Suprapubic skin (tissue), 4 donors: ENCODE results near the gene PLCL2. TPM values are rescaled to one million over a fixed set of nuclear protein-coding genes. Genes with fewer than 3 reads are reported as not detected.

Experiments
- DNase-seq, 2 donors: peaks; one replicate each; pipeline ENCODE4 v3.0.0-alpha.2; 2019; ENCODE audit warnings: low spot score in 2 of 2
- H3K27ac ChIP-seq: fragments of 200-600 bp; sonication (generic); one replicate; pipeline ENCODE4 v1.5.1; 2019
- H3K27me3 ChIP-seq: fragments of 200-600 bp; sonication (generic); one replicate; pipeline ENCODE4 v1.5.1; 2019
- H3K36me3 ChIP-seq: fragments of 200-600 bp; sonication (generic); one replicate; pipeline ENCODE4 v1.5.1; 2019
- H3K4me1 ChIP-seq: fragments of 200-600 bp; sonication (generic); one replicate; pipeline ENCODE4 v1.5.1; 2019
- H3K4me3 ChIP-seq: fragments of 200-600 bp; sonication (generic); one replicate; pipeline ENCODE4 v1.5.1; 2019; ENCODE audit warnings: mild to moderate bottlenecking
- H3K9me3 ChIP-seq: fragments of 200-600 bp; sonication (generic); one replicate; pipeline ENCODE4 v1.5.1; 2019
- CTCF ChIP-seq, 2 donors: fragments of 200-600 bp in 1 of 2; fragments of 450-650 bp in 1 of 2; sonication (generic) in 1 of 2; IDR thresholded peaks; one replicate each; pipeline ENCODE4 v1.5.1; 2016 to 2019; ENCODE audit warnings: antibody characterized with exemption in 2 of 2, mild to moderate bottlenecking in 1 of 2, moderate library complexity in 1 of 2
- EP300 ChIP-seq: sonication (generic); formaldehyde crosslinking; IDR thresholded peaks from one replicate; pipeline ENCODE4 v1.6.1; 2017; ENCODE audit warnings: antibody characterized with exemption
- POLR2A ChIP-seq, 2 donors: fragments of 450-650 bp; IDR thresholded peaks; one replicate each; pipeline ENCODE4 v1.6.1; 2017; ENCODE audit warnings: antibody characterized with exemption in 2 of 2, mild to moderate bottlenecking in 2 of 2, moderate library complexity in 2 of 2
- POLR2AphosphoS5 ChIP-seq, 3 donors: sonication (generic); formaldehyde crosslinking; IDR thresholded peaks; one replicate each; pipeline ENCODE4 v1.6.1; 2017; ENCODE audit warnings: antibody characterized with exemption in 3 of 3
- WGBS: methylation state at CpG from one replicate; pipeline ENCODE4 v1.1.5; 2018; 5-methylcytosine and 5-hydroxymethylcytosine counted together
- total RNA-seq, 4 donors: library from RNA; depleted of rRNA; stranded (reverse); fragments of >200 nt; gene quantifications; one replicate each; pipeline ENCODE4 v1.1.0, GENCODE V29; 2016

Gene PLCL2
- total RNA-seq, 4 donors from 2014 or later, result 1.5 to 4.2 (median 1.9) TPM

GRCh38 chr3:16904423-16905417 lies 20.0 kb downstream of the PLCL2 start:
- no peak overlapping the region for H3K4me3 ChIP-seq
- TF ChIP-seq POLR2AphosphoS5 (IDR thresholded peaks at IDR 0.05) (no peak), EP300 (no peak), POLR2A (IDR thresholded peaks at IDR 0.05) (no peak), CTCF (IDR thresholded peaks at IDR 0.05) (no peak)
- 83% methylated on average over 4 of the region's 4 CpGs for WGBS
- H3K9me3 ChIP-seq, result no peaks in the 10 kb centered on the region
- H3K4me1 ChIP-seq, result peaks cover 17% of the 10 kb centered on the region
- H3K27me3 ChIP-seq, result no peaks in the 10 kb centered on the region
- no peak for DNase-seq
- H3K27ac ChIP-seq, result no peak overlapping the region
- no peaks in the 10 kb centered on the region for H3K36me3 ChIP-seq

- no peaks in the 10 kb centered on the region for H3K9me3 ChIP-seq
- TF ChIP-seq CTCF (IDR thresholded peaks at IDR 0.05), result no peak
- TF ChIP-seq POLR2A (IDR thresholded peaks at IDR 0.05), result no peak
- no peak for TF ChIP-seq EP300
- no peak for TF ChIP-seq POLR2AphosphoS5 (IDR thresholded peaks at IDR 0.05)
- WGBS, result 78% methylated on average over 1 of the region's 1 CpG
- H3K27me3 ChIP-seq, result no peaks in the 10 kb centered on the region
- H3K36me3 ChIP-seq, result no peaks in the 10 kb centered on the region
- no peak overlapping the region for H3K4me3 ChIP-seq
- no peak overlapping the region for H3K27ac ChIP-seq
- peaks cover 17% of the 10 kb centered on the region for H3K4me1 ChIP-seq
- no peak for DNase-seq
Measured at GRCh38 chr3:16905704-16906103, 20.9 kb downstream of the PLCL2 start.

- 11% methylated on average over 2 of the region's 2 CpGs for WGBS
- no peaks in the 10 kb centered on the region for H3K36me3 ChIP-seq
- H3K9me3 ChIP-seq, result no peaks in the 10 kb centered on the region
- H3K27ac ChIP-seq, result no peak overlapping the region
- no peaks in the 10 kb centered on the region for H3K27me3 ChIP-seq
- H3K4me3 ChIP-seq, result no peak overlapping the region
- TF ChIP-seq POLR2AphosphoS5 (IDR thresholded peaks at IDR 0.05) (no peak), POLR2A (IDR thresholded peaks at IDR 0.05) (no peak), EP300 (no peak), CTCF (IDR thresholded peaks at IDR 0.05) (no peak)
- H3K4me1 ChIP-seq, result peaks cover 17% of the 10 kb centered on the region
- DNase-seq, result no peak
Measured at GRCh38 chr3:16906682-16907081, 21.9 kb downstream of the PLCL2 start.

GRCh38 chr3:16907243-16907642 lies 22.5 kb downstream of the PLCL2 start:
- Histone ChIP-seq H3K36me3 (no peaks in the 10 kb centered on the region), H3K27me3 (no peaks in the 10 kb centered on the region), H3K27ac (no peak overlapping the region), H3K4me3 (no peak overlapping the region), H3K9me3 (no peaks in the 10 kb centered on the region), H3K4me1 (peaks cover 17% of the 10 kb centered on the region)
- no peak for TF ChIP-seq POLR2AphosphoS5 (IDR thresholded peaks at IDR 0.05)
- TF ChIP-seq POLR2A (IDR thresholded peaks at IDR 0.05), result no peak
- no peak for TF ChIP-seq CTCF (IDR thresholded peaks at IDR 0.05)
- no peak for TF ChIP-seq EP300
- DNase-seq, result no peak

- Histone ChIP-seq H3K9me3 (no peaks in the 10 kb centered on the region), H3K36me3 (no peaks in the 10 kb centered on the region), H3K4me1 (peaks cover 17% of the 10 kb centered on the region), H3K4me3 (no peak overlapping the region), H3K27ac (no peak overlapping the region), H3K27me3 (no peaks in the 10 kb centered on the region)
- DNase-seq, result no peak
- 88% methylated on average over 6 of the region's 6 CpGs for WGBS
- TF ChIP-seq EP300 (no peak), CTCF (IDR thresholded peaks at IDR 0.05) (no peak), POLR2AphosphoS5 (IDR thresholded peaks at IDR 0.05) (no peak)
Measured at GRCh38 chr3:16908016-16908807, 23.5 kb downstream of the PLCL2 start.
